ENCODE measurements around the gene ICE1.

GRCh38 chr5:5372930-5373329, 49.5 kb upstream of the ICE1 start:
- TF ChIP-seq CTCF (IDR thresholded peaks at IDR 0.05; ENCODE audit: low read depth, low read length, missing input control) = no peak
- TF ChIP-seq TAF1 (conservative IDR thresholded peaks at IDR 0.05) = no peak
- TF ChIP-seq MAX (IDR thresholded peaks at IDR 0.05) = no peak
- TF ChIP-seq RAD21 (IDR thresholded peaks at IDR 0.05) = no peak
- TF ChIP-seq EGR1 (IDR thresholded peaks at IDR 0.05; ENCODE audit: low read depth in 2 of 2) = no peak
- no peak for TF ChIP-seq ZBTB33 (IDR thresholded peaks at IDR 0.05)
- no peak for TF ChIP-seq HNF4G (IDR thresholded peaks at IDR 0.05)
- TF ChIP-seq YY1 (IDR thresholded peaks at IDR 0.05) = no peak
- TF ChIP-seq ATF3 (IDR thresholded peaks at IDR 0.05) = no peak
